Fibroblast of lung (primary cell): Measurements from ENCODE around the gene DEPDC5.

Experiments used
- CTCF ChIP-seq, 2 donors: IDR thresholded peaks in 1 of 2; conservative IDR thresholded peaks in 1 of 2; 1 replicate in 1 of 2; 2 replicates in 1 of 2; pipeline ENCODE4 v1.5.1; 2011 to 2012; ENCODE audit warnings: low read length in 2 of 2, control low read depth in 1 of 2, inconsistent platforms in 1 of 2, low read depth in 1 of 2, mild to moderate bottlenecking in 1 of 2
- EZH2 ChIP-seq: IDR thresholded peaks from 2 replicates; pipeline ENCODE4 v1.5.1; 2012; ENCODE audit warnings: low read length, control low read depth, mild to moderate bottlenecking; ENCODE audit errors: missing control alignments

GRCh38 chr22:31857247-31857646 is 103.4 kb downstream of the DEPDC5 start:
- TF ChIP-seq CTCF (conservative IDR thresholded peaks at IDR 0.05 in 1 of 2, IDR thresholded peaks at IDR 0.05 in 1 of 2; ENCODE audit: low read depth in 1 of 2, low read length in 2 of 2) (no peak), EZH2 (no peak)
